NCI-H748 (cell line): Measurements from ENCODE around the gene PIKFYVE.
"Not testable (repeated sequence)": the region's sequence is repeated elsewhere in the genome, so short reads cannot be mapped to it uniquely, and the experiment has no call there.

Experiments used
- DNase-seq: peaks from one replicate; lab custom pipeline; 2025; ENCODE audit not compliant: unreplicated experiment; lab: John Stamatoyannopoulos, UW

The PIKFYVE gene

GRCh38 chr2:208297961-208298360, 31.9 kb downstream of the PIKFYVE start:
- DNase-seq = no peak

- no peak for DNase-seq
These were observed 35.0 kb downstream of the PIKFYVE start for GRCh38 chr2:208300847-208301618.

GRCh38 chr2:208304157-208304556, 38.1 kb downstream of the PIKFYVE start:
- DNase-seq = no peak

- no peak for DNase-seq
These were observed 38.6 kb downstream of the PIKFYVE start for GRCh38 chr2:208304695-208305094.

- DNase-seq = no peak
These were observed 40.2 kb downstream of the PIKFYVE start for GRCh38 chr2:208306291-208306690.

- DNase-seq = no peak
These were observed 45.3 kb downstream of the PIKFYVE start for GRCh38 chr2:208311321-208311720.

- DNase-seq = no peak
These were observed 45.9 kb downstream of the PIKFYVE start for GRCh38 chr2:208311954-208312353.

- no peak for DNase-seq
These were observed 49.2 kb downstream of the PIKFYVE start for GRCh38 chr2:208315081-208315788.

- no peak for DNase-seq
These were observed 52.1 kb downstream of the PIKFYVE start for GRCh38 chr2:208318127-208318526.

- no peak for DNase-seq
These were observed 53.3 kb downstream of the PIKFYVE start for GRCh38 chr2:208319391-208319790.

GRCh38 chr2:208320686-208321085, 54.6 kb downstream of the PIKFYVE start:
- DNase-seq = no peak

GRCh38 chr2:208326016-208326415, 60.0 kb downstream of the PIKFYVE start:
- no peak for DNase-seq

- DNase-seq = no peak
These were observed 63.4 kb downstream of the PIKFYVE start for GRCh38 chr2:208329485-208329884.

GRCh38 chr2:208334230-208334629, 68.2 kb downstream of the PIKFYVE start:
- no peak for DNase-seq

GRCh38 chr2:208346756-208347155, 80.7 kb downstream of the PIKFYVE start:
- no peak for DNase-seq

- no peak for DNase-seq
These were observed 84.6 kb downstream of the PIKFYVE start for GRCh38 chr2:208350610-208351009.

- DNase-seq = no peak
These were observed 86.9 kb downstream of the PIKFYVE start for GRCh38 chr2:208352644-208353567.

GRCh38 chr2:208354964-208355381, 88.9 kb downstream of the PIKFYVE start:
- DNase-seq = no peak

GRCh38 chr2:208356420-208356819, 90.4 kb downstream of the PIKFYVE start:
- DNase-seq = not testable (repeated sequence)

- no peak for DNase-seq
These were observed 91.0 kb downstream of the PIKFYVE start for GRCh38 chr2:208356846-208357574.
